NCI-H2227 (cell line): ENCODE data around the gene CCDC93.
A peak's percentile ranks its signal among the peaks of the same experiment; 100 is the strongest.

Source experiments
- DNase-seq: peaks from one replicate; lab custom pipeline; 2025; ENCODE audit not compliant: unreplicated experiment; lab: John Stamatoyannopoulos, UW

The CCDC93 gene, protein sequence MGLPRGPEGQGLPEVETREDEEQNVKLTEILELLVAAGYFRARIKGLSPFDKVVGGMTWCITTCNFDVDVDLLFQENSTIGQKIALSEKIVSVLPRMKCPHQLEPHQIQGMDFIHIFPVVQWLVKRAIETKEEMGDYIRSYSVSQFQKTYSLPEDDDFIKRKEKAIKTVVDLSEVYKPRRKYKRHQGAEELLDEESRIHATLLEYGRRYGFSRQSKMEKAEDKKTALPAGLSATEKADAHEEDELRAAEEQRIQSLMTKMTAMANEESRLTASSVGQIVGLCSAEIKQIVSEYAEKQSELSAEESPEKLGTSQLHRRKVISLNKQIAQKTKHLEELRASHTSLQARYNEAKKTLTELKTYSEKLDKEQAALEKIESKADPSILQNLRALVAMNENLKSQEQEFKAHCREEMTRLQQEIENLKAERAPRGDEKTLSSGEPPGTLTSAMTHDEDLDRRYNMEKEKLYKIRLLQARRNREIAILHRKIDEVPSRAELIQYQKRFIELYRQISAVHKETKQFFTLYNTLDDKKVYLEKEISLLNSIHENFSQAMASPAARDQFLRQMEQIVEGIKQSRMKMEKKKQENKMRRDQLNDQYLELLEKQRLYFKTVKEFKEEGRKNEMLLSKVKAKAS

DNA sequence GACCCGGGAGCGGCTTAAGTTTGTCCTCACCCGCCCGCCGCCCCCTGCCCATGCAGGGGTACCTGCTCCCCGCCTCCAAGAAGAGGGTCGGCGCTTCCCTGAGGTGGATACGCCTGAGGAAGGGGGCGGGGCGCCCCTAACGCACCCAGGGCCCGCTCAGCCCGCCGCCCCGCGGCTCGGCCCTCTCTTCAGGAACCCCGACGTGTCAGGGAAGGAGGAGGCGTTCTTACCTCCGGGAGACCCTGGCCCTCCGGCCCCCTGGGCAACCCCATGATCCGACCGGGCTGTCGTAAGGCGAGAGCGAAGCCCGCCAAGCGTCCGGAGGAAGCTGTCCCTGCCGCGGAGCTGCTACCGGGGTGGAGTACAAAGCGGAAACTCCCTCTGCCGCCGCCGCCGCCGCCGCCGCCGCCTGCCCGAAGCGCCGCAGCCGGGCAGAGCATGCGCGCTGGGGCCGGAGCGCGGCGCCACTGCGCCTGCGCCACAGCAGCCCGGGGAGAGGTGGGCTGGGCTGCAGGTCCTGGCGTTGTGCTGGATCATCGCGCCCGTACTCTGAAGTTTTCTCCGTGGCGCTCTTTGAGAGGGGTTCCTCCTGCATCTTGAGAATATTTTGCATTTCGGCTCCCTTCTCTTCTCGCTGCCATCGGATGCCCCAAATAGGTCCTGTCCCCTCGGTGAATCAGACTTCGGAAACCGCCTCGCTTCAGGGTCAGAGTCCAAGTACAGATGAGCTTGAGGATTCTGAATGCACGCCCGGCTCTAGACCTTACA is at the start of gene CCDC93:
Gene CCDC93, minus strand, starts transcription at position 347 of the 768 bp plus-strand sequence. Its CDS starts 75 bp downstream, at position 272.
- DNase-seq: peak; percentile 92

DNA sequence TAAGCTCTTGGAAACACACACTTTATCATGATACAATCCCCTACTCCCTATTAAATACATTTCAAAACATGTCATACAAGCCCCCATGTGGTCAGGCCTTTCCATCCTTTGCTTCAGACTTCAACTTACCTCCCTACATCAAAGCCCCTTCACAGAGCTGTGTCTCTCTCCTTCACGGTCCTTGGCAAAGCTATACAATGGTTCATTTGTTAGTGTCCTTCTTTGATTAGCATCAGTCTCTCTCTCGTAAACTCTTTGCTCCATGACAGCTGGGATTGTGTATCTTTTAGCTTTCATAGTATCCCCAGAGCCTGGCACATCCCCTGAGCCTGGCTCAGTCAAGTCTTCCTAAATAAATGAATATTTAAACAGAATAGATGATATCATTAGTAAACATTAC is 48.8 kb upstream of the CCDC93 start:
- no peak for DNase-seq

DNA sequence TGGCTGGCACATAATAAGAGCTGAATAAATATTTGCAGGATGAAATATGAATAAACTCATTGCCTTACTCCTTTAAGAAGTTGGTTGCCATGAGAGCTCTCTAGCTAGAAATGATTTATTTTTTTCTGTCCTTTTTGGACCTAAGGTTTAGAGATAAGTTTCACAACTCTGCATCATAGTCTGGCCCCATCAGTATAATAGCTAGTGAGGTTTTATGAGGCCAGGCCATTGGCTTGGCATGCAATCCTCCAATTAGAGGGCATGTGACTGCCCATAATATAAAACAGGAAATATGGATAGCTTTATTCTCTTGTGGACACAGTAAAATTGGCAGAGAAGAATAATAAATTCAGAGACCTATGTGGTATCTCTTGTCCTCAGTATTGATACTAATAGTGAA is 48.2 kb upstream of the CCDC93 start:
- no peak for DNase-seq

GRCh38 chr2:118061135-118061955 is 47.5 kb upstream of the CCDC93 start:
- no peak for DNase-seq

DNA sequence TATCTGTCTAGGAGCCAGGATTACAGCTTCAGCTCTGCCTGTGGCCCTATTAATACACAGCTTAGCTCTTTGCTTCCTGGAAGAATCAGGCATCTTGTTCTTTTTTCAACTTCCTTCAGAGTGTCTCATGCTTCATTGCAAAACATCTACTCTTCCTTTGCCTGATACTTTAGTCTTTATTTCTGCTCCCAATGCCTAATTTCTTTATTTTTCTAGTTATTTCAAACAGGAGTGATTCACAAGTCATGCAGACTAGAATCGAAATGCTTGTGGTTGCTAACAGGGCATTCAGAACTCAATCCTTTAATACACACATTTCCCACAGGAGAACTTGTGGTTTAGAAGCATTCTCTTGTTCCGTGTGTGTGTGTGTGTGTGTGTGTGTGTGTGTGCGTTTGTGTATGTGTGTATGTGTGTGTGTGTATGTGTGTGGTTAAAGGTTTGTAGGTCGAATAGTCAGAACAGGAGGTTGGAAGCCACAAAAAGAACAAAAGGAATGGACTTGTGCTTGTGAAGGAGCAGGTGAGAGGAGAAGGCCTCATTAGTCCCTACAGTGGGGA is 46.1 kb upstream of the CCDC93 start:
- DNase-seq: no peak

DNA sequence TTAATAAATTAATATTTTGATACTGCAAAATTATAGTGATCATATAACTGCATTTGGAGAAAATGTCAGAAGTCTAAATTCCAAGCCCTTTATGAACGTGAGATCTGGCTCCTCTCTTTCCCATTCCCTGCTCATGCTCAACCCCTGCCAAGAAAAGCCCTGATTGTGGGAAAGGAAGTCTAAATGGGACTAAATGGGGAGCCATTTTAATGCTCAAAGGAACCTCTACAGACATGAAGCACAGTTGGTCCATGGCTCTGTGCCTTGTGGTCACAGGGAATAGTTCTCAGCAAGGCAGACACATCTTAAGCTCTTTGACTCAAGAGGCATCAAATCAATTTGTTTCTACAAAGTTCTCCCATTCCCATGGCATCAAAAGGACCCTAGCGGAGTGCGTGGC is 45.1 kb upstream of the CCDC93 start:
- no peak for DNase-seq

GRCh38 chr2:118056801-118057200 is 42.9 kb upstream of the CCDC93 start:
- DNase-seq: no peak

DNA sequence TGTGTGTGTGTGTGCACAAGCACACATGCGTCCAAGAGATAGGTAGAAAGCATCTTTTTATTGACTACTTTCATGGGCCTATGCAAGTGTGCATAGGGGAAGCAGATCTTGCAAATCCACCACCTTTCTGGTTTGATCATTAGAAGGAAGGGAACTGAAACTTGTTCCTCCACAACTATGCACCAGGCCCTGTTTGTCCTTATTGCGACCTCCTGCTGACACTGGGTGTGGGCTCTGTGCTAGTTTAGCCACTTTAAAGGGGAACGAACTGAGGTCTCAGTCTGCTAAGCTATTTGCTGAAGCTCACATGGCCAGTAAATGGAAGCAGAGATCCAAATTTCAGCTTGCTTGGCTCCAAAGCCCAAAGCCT is 42.3 kb upstream of the CCDC93 start:
- no peak for DNase-seq

- DNase-seq: no peak
Measured at GRCh38 chr2:118055512-118056164, 41.8 kb upstream of the CCDC93 start.

DNA sequence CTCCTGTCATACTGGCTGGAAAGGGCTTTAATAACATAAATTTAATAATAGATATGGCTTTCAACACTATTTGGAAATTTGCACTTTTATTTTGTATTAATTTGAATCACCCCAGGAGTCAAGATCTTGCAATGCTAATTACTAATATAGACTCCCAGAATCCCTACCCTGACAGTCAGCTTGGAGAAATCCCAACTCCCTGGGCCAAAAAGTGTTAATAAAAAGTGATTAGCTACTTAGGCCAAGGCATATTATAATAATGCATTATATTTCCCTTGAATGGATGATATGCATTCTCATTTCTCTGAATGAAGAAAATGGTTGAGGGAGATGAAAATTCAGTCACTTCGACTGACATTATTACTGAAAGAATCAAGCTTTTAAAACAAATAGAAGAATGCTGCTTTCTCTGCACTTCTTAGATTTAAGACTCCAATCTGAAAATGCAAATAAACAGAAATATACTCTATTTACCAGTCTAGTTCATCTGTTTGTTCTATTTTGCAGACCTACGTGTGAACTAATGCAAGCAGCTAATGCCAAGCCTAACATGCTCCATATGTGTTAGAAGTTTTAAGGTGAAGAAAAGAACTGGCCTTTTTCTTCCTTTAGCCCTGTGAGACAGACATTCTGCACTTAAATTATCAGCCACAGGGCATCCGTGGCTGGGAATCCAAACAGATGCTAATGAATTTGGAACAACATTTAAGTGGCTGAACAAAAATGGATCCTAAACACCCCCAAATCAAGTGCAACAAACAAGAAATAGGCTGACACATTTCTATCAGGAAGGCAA is 40.5 kb upstream of the CCDC93 start:
- no peak for DNase-seq

- DNase-seq: no peak
Measured at GRCh38 chr2:118053681-118054080, 39.8 kb upstream of the CCDC93 start.

DNA sequence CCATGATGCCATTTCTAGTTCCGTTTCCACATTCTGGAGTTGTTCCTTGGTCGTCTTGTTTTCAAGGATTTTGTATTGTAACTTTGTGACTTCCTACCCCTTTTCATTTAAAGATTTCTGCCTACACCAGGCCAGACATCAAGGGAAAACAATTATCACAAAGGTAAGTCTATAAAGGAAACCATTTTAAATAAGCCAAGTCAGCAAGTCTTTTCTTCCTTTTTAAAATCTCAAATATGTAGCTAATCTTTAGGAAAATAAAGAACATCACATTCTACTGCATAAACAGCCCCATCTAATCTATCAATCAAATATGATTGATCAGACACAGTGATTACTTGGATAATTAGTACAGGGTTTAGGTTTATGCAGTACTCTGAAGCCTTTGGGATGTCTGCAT is 38.6 kb upstream of the CCDC93 start:
- no peak for DNase-seq

GRCh38 chr2:118051826-118052358 is 38.0 kb upstream of the CCDC93 start:
- DNase-seq: no peak

- DNase-seq: no peak
Measured at GRCh38 chr2:118050974-118051373, 37.1 kb upstream of the CCDC93 start.

- DNase-seq: no peak
Measured at GRCh38 chr2:118050386-118050785, 36.5 kb upstream of the CCDC93 start.

- no peak for DNase-seq
Measured at GRCh38 chr2:118049816-118050140, 35.9 kb upstream of the CCDC93 start.

- DNase-seq: no peak
Measured at GRCh38 chr2:118049140-118049815, 35.4 kb upstream of the CCDC93 start.

DNA sequence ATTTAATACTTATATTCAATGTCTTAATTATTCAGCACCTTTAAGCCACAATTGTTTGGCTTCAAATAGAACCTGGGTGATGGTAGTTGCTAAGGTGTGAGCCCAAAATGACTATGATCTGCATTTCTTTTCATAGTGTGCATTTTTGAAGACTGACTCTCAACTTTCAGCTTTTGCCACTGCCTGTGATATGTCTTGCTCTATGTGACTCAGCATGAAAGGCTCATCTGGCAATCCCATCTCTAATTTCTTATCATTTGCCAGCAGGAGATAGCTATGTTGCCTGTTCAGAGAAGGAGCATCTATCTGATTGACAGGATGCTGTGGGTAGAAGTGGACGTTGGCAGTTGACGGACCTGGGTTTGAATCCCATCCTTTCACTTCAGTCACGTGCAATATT is 34.5 kb upstream of the CCDC93 start:
- DNase-seq: no peak

DNA sequence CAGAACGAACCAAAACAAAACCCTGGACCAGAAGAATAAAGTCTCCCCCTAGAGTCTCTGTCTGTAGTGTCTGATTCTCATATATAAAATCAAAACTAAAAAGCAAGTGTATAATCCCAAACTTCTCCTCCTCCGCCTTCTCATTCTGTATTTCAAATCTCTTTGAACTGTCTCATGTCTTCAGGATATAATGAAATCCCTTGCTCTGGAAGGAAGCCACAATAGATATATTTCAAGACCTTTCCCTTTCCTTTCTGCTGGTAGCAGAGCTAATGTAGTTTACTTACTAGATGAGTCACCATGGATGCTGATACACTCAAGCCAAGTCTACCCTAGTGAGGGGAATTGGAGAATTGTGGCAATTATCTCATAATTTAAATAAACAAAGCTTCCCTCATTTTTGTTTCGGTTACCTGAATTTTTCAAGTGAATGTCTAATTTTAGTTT is 33.5 kb upstream of the CCDC93 start:
- DNase-seq: no peak
